Neural cell (in vitro differentiated cells): ENCODE data around the gene COTL1.

Experiments
- CTCF ChIP-seq: fragments of 450-650 bp; IDR thresholded peaks from 2 replicates; pipeline ENCODE4 v1.5.1; 2014; ENCODE audit warnings: antibody characterized with exemption, mild to moderate bottlenecking, moderate library complexity; ENCODE audit not compliant: poor library complexity, severe bottlenecking
- EP300 ChIP-seq: fragments of 450-650 bp; conservative IDR thresholded peaks from 2 replicates; pipeline ENCODE4 v1.6.1; 2014; ENCODE audit warnings: antibody characterized with exemption, mild to moderate bottlenecking, moderate library complexity; ENCODE audit not compliant: poor library complexity, severe bottlenecking
- EZH2 ChIP-seq: fragments of 200-600, 300-800 bp; shearing (Covaris generic), sonication (generic); IDR thresholded peaks from 2 replicates; pipeline ENCODE4 v1.6.1; 2014; ENCODE audit warnings: antibody characterized with exemption, low read length, borderline replicate concordance, mild to moderate bottlenecking; ENCODE audit not compliant: insufficient read depth, poor library complexity, severe bottlenecking
- MXI1 ChIP-seq: fragments of 450-650 bp; conservative IDR thresholded peaks from 2 replicates; pipeline ENCODE4 v1.6.1; 2014; ENCODE audit warnings: antibody characterized with exemption, mild to moderate bottlenecking; ENCODE audit not compliant: poor library complexity, severe bottlenecking
- REST ChIP-seq: IDR thresholded peaks from 2 replicates; pipeline ENCODE4 v1.6.1; 2012; ENCODE audit warnings: borderline replicate concordance
- SMC3 ChIP-seq: fragments of 450-650 bp; conservative IDR thresholded peaks from 2 replicates; pipeline ENCODE4 v1.6.1; 2014; ENCODE audit warnings: antibody characterized with exemption, mild to moderate bottlenecking, moderate library complexity; ENCODE audit not compliant: poor library complexity

- TF ChIP-seq CTCF (no peak), EZH2 (no peak), EP300 (no peak), MXI1 (no peak), SMC3 (no peak), REST (no peak)
These were observed 50.5 kb downstream of the COTL1 start for GRCh38 chr16:84567286-84567962.
